GM12891 (cell line): Measurements from ENCODE around the gene USP50.

Source experiments
- PAX5 ChIP-seq: IDR thresholded peaks from 2 replicates; pipeline ENCODE4 v1.6.1; 2011; ENCODE audit warnings: low read length, moderate library complexity, mild to moderate bottlenecking; ENCODE audit not compliant: insufficient read depth, severe bottlenecking
- POLR2A ChIP-seq: IDR thresholded peaks from 2 replicates; pipeline ENCODE4 v1.6.1; 2011; ENCODE audit warnings: low read depth, low read length, control low read depth
- POLR2AphosphoS5 ChIP-seq: IDR thresholded peaks from 2 replicates; pipeline ENCODE4 v1.6.1; 2011; ENCODE audit warnings: low read depth, low read length, control low read depth
- SPI1 ChIP-seq: IDR thresholded peaks from 2 replicates; pipeline ENCODE4 v1.6.1; 2011; ENCODE audit warnings: low read depth, low read length, control low read depth
- TAF1 ChIP-seq: IDR thresholded peaks from 2 replicates; pipeline ENCODE4 v1.6.1; 2011; ENCODE audit warnings: low read depth, low read length, control low read depth

- TF ChIP-seq POLR2A (no peak), POLR2AphosphoS5 (no peak), TAF1 (no peak), PAX5 (no peak), SPI1 (no peak)
Observed at GRCh38 chr15:50543556-50543955, 2.9 kb downstream of the USP50 start.
